PFSK-1 (cell line): Measurements from ENCODE around the gene SDCCAG8.

Experiments
- POLR2AphosphoS5 ChIP-seq: IDR thresholded peaks from 2 replicates; pipeline ENCODE4 v1.6.1; 2012; ENCODE audit warnings: low read depth, mild to moderate bottlenecking, control low read depth, low read length, moderate library complexity
- SIN3A ChIP-seq: IDR thresholded peaks from 2 replicates; pipeline ENCODE4 v1.6.1; 2012; ENCODE audit warnings: mild to moderate bottlenecking, low read length, moderate library complexity, borderline replicate concordance; ENCODE audit not compliant: insufficient read depth
- TAF1 ChIP-seq: IDR thresholded peaks from 2 replicates; pipeline ENCODE4 v1.6.1; 2012; ENCODE audit warnings: low read length, control low read depth, borderline replicate concordance; ENCODE audit not compliant: insufficient read depth

GRCh38 chr1:243346016-243346415, 90.2 kb downstream of the SDCCAG8 start:
- TF ChIP-seq POLR2AphosphoS5 (no peak), SIN3A (no peak), TAF1 (no peak)
